ENCODE data around the gene C1QL1.

Gene C1QL1

DNA sequence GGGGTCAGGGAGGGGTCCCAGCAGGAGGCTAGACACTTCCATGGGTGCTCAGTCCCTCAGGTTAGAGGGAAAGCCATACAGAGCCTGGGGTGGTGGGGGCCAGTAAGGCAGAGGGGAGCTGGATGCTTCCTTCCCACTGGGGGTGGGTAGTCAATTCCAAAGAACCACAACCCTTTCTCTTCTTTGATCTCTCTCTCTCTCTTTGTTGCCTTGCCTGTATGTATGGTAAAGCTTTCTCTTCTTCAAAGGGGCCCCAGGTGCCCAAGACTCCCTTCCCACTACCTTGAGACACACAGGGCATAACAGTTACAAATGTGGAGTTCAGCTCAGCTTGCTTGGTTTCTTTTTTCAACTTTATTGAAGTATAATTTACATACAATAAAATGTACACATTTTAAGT is 30.5 kb upstream of the C1QL1 start:
- no peak for TF ChIP-seq CREB1 (IDR thresholded peaks at IDR 0.05; ENCODE audit: low read depth)
- TF ChIP-seq EP300 (IDR thresholded peaks at IDR 0.05; ENCODE audit: borderline replicate concordance) = no peak
- no peak for TF ChIP-seq TEAD4 (IDR thresholded peaks at IDR 0.05)
- TF ChIP-seq, protein P1, sequence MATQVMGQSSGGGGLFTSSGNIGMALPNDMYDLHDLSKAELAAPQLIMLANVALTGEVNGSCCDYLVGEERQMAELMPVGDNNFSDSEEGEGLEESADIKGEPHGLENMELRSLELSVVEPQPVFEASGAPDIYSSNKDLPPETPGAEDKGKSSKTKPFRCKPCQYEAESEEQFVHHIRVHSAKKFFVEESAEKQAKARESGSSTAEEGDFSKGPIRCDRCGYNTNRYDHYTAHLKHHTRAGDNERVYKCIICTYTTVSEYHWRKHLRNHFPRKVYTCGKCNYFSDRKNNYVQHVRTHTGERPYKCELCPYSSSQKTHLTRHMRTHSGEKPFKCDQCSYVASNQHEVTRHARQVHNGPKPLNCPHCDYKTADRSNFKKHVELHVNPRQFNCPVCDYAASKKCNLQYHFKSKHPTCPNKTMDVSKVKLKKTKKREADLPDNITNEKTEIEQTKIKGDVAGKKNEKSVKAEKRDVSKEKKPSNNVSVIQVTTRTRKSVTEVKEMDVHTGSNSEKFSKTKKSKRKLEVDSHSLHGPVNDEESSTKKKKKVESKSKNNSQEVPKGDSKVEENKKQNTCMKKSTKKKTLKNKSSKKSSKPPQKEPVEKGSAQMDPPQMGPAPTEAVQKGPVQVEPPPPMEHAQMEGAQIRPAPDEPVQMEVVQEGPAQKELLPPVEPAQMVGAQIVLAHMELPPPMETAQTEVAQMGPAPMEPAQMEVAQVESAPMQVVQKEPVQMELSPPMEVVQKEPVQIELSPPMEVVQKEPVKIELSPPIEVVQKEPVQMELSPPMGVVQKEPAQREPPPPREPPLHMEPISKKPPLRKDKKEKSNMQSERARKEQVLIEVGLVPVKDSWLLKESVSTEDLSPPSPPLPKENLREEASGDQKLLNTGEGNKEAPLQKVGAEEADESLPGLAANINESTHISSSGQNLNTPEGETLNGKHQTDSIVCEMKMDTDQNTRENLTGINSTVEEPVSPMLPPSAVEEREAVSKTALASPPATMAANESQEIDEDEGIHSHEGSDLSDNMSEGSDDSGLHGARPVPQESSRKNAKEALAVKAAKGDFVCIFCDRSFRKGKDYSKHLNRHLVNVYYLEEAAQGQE (IDR thresholded peaks at IDR 0.05; ENCODE audit: low read depth) = no peak
- no peak for TF ChIP-seq RAD21 (IDR thresholded peaks at IDR 0.05; ENCODE audit: low read depth)
- no peak for TF ChIP-seq CEBPB (IDR thresholded peaks at IDR 0.05)
- TF ChIP-seq, protein P2, sequence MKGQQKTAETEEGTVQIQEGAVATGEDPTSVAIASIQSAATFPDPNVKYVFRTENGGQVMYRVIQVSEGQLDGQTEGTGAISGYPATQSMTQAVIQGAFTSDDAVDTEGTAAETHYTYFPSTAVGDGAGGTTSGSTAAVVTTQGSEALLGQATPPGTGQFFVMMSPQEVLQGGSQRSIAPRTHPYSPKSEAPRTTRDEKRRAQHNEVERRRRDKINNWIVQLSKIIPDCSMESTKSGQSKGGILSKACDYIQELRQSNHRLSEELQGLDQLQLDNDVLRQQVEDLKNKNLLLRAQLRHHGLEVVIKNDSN (IDR thresholded peaks at IDR 0.05) = no peak

DNA sequence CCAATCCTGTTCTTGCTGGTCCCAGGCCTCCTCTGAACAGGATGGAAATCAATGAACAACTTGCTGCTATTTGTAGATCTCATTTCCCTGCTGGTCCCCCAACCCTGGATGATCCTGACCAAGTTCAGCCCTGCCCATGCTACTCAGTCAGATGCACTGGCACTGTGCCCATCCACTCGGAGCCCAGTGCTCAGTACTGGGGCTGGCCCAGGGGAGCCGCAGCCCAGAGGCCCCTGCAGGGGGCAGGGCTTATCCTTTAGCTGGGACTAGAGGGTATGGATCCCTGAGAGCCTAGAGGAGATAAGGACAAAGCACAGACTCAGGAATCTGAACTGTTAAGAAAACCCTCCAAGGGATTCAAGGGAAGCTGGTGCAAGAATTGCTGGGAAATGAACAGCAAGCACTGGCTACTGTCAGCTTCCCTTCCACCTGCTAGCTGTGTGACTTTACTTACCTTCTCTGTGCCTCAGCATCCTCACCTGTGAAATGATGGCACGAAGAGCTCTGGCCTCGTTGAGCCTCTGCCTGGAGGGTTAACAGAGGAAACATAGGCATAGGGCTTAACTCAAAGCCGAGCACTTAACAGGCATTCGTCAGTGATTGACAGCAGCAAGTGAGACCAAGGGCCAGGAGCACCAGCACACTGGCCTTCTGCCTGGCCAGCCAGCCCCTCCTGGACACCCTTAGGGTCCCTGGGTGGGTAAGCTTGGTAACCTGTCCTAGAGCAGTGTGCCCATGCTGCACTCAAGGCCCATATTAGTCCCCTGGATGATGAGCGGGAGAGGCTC is 29.8 kb upstream of the C1QL1 start:
- TF ChIP-seq, protein P1 (IDR thresholded peaks at IDR 0.05; ENCODE audit: low read depth) = no peak
- TF ChIP-seq TEAD4 (IDR thresholded peaks at IDR 0.05) (no peak), NFIC (IDR thresholded peaks at IDR 0.05) (peak; percentile 8; the same call in 1 of the 2 replicates)

DNA sequence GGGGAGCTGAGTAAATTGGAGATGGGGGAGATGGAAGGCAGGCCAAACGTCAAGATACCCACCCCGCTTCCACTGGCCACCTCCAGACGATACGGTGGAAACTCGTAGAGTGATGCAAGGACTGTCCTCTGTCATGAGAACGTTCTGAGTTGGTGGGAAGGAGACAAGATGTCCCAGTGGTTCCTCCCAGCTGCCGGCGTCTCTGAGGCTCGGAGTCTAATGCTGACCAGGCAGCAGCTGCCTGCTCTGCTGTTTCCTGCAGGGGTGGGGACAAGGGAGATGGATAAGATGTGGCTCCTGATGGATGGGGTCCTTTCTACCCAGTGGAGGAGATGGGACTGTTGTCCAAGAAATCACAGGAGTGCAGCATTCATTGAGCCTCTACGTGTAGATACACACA is 28.2 kb upstream of the C1QL1 start:
- TF ChIP-seq, protein P3, sequence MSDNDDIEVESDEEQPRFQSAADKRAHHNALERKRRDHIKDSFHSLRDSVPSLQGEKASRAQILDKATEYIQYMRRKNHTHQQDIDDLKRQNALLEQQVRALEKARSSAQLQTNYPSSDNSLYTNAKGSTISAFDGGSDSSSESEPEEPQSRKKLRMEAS (IDR thresholded peaks at IDR 0.05) = no peak
- TF ChIP-seq EP300 (IDR thresholded peaks at IDR 0.05; ENCODE audit: borderline replicate concordance) = no peak
- TF ChIP-seq EGR1 (IDR thresholded peaks at IDR 0.05) = no peak
- TF ChIP-seq CEBPB (IDR thresholded peaks at IDR 0.05) = no peak

DNA sequence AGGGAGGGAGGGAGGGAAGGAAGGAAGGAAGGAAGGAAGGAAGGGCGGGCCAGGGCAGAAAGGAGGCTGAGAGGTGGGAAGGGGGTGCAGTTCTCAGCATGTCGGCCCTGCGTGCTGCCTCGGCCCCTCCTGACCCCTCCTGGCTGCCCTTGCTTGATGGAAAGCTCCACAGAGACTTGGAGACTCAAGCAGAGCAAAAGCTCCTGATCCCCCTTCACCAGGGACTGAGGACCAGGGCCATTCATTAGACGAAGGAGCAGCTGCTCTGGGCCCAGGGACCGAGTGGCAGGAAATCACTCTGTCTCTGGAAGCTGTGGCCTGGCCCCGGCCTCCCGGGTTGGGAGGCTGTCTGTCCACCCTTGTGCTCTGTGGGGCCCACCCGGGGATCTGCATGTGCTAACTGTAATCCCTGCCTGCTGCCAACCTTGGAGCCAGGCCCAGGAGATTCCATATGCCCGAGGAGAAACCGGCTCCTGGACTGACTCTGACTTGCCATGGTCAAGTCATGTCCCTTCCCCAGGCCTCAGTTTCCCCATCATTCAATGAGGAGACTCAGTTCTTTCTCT is 27.4 kb upstream of the C1QL1 start:
- TF ChIP-seq RAD21 (IDR thresholded peaks at IDR 0.05; ENCODE audit: low read depth) = no peak
- no peak for TF ChIP-seq EGR1 (IDR thresholded peaks at IDR 0.05)
- no peak for TF ChIP-seq EP300 (IDR thresholded peaks at IDR 0.05; ENCODE audit: borderline replicate concordance)
- no peak for TF ChIP-seq TEAD4 (IDR thresholded peaks at IDR 0.05)
- TF ChIP-seq FOXM1 (IDR thresholded peaks at IDR 0.05; ENCODE audit: borderline replicate concordance, low read depth) = no peak
- TF ChIP-seq CEBPB (IDR thresholded peaks at IDR 0.05) = no peak
- no peak for TF ChIP-seq YY1 (IDR thresholded peaks at IDR 0.05; ENCODE audit: low read depth)
- TF ChIP-seq ZBTB7A (IDR thresholded peaks at IDR 0.05; ENCODE audit: low read depth) = no peak
- TF ChIP-seq, protein P3 (IDR thresholded peaks at IDR 0.05) = no peak
- TF ChIP-seq, protein P2 (IDR thresholded peaks at IDR 0.05) = no peak
- no peak for TF ChIP-seq CREB1 (IDR thresholded peaks at IDR 0.05; ENCODE audit: low read depth)
- no peak for TF ChIP-seq TAF1 (IDR thresholded peaks at IDR 0.05; ENCODE audit: low read depth)
- no peak for TF ChIP-seq NFIC (IDR thresholded peaks at IDR 0.05)
- TF ChIP-seq TCF12 (IDR thresholded peaks at IDR 0.05; ENCODE audit: low read depth) = no peak
- TF ChIP-seq, protein P1 (IDR thresholded peaks at IDR 0.05; ENCODE audit: low read depth) = no peak

Data from Ishikawa (cell line).